Lung (tissue), 5 donors: Measurements from ENCODE around the gene RALY. TPM values are rescaled to one million over a fixed set of nuclear protein-coding genes. Genes with fewer than 3 reads are reported as not detected.

ENCODE experiments used
- polyA plus RNA-seq, 2 donors: library from polyadenylated mRNA; stranded (reverse); fragments of 200-250 nt; gene quantifications; one replicate each; pipeline ENCODE4 v1.2.1, GENCODE V29; 2013
- small RNA-seq: library from RNA; depleted of rRNA; stranded (forward); fragments of <200 nt; gene quantifications from one replicate; pipeline ENCODE3, GENCODE V24; 2014; ENCODE audit warnings: low replicate concordance
- total RNA-seq, 2 donors: library from RNA; depleted of rRNA in 1 of 2; stranded (reverse); fragments of >200 nt in 1 of 2; gene quantifications; one replicate each; pipeline ENCODE4 v1.2.1, GENCODE V29; 2014 to 2021
- donor health status: Bipolar disorder and iron deficiency.
- donor health status: healthy.
- donor health status: DM: yes; HTN: yes; CAD: no.

Gene RALY
- total and polyA plus RNA-seq, 4 donors: 135 to 157 (median 145) TPM

Small RNA genes lying within 50 kb of the gene (small RNA-seq; reads per million reads assigned to genes)
- not detected for gene MIR4755

Other genes with a start within 250 kb of the RALY start
- gene CHMP4B, start 182.6 kb upstream of the RALY start, total RNA-seq: 10 to 100 TPM; 91.6 to 93.6 TPM
- gene CHMP4B, start 182.6 kb upstream of the RALY start, polyA plus RNA-seq: 100 to 1,000 TPM; 147 to 162 TPM
- 10 to 100 TPM; 48.2 to 55.9 TPM for gene EIF2S2, start 118.3 kb downstream of the RALY start, total RNA-seq
- 10 to 100 TPM; 37.5 to 69.7 TPM for gene EIF2S2, start 118.3 kb downstream of the RALY start, polyA plus RNA-seq
- not detected for gene ASIP, start 247.5 kb downstream of the RALY start, total RNA-seq
- under 1 TPM; 0.15 to 0.87 TPM for gene ASIP, start 247.5 kb downstream of the RALY start, polyA plus RNA-seq